ENCODE data around the gene KCNMA1. TPM values are rescaled to one million over a fixed set of nuclear protein-coding genes. Genes with fewer than 3 reads are reported as not detected.

KCNMA1 gene
- total and polyA plus RNA-seq, 10 of the 15 experiments (the other 5 are each of a cell fraction or from before 2014, with no cell fraction given), result 8.5 to 77.0 (median 21.3) TPM

GRCh38 chr10:77072361-77072835 is 565.2 kb downstream of the KCNMA1 start:
- Histone ChIP-seq H3K4me2 (ENCODE audit: control insufficient read depth, insufficient read depth) (no peak overlapping the region), H3K4me1 (ENCODE audit: control insufficient read depth, insufficient read depth, low read length) (no peaks in the 10 kb centered on the region), H3K27ac (ENCODE audit: control insufficient read depth, insufficient read depth) (no peak overlapping the region), H3K27me3 (replicated peaks in 1 of 2; ENCODE audit: control insufficient read depth in 2 of 2, insufficient read depth in 2 of 2, low read length in 1 of 2) (no peaks in the 10 kb centered on the region), H3K9me3 (replicated peaks; ENCODE audit: control insufficient read depth, insufficient read depth, low read length) (no peaks in the 10 kb centered on the region), H3K9ac (ENCODE audit: control insufficient read depth, insufficient read depth, low read length) (no peak overlapping the region), H2AFZ (ENCODE audit: control insufficient read depth, low read depth, low read length) (no peak overlapping the region), H3K36me3 (ENCODE audit: control insufficient read depth in 2 of 2, insufficient read depth in 2 of 2, low read length in 1 of 2) (no peaks in the 10 kb centered on the region), H3K79me2 (ENCODE audit: control insufficient read depth, insufficient read depth, low read length) (no peaks in the 10 kb centered on the region), H3K4me3 (no peak overlapping the region), H4K20me1 (ENCODE audit: control insufficient read depth, insufficient read depth) (no peaks in the 10 kb centered on the region)
- ChIA-PET CTCF (interaction anchor here (1.1 kb wide), 1 partner anchor 28 kb away, joined by 4 read pairs; no protein-coding TSS in a partner anchor), SMC1A (ENCODE audit: uncharacterized antibody, unreplicated experiment) (interaction anchor here (0.6 to 1.2 kb wide), 2 partner anchors 7 to 204 kb away, joined by 3 read pairs; no protein-coding TSS in a partner anchor), POLR2A (no interaction called here), RAD21 (ENCODE audit: unreplicated experiment) (no interaction called here)
- no peak for DNase-seq (ENCODE audit: low read depth, low spot score)
- BruUV-seq (replicated peaks), result no TSS peak
- no peak for ATAC-seq
- in situ Hi-C loops (cut with MboI), result no loop called here
- WGBS (ENCODE audit: insufficient coverage, insufficient replicate concordance, low lambda C conversion rate, missing lambda C conversion rate), result 56% methylated on average over 10 of the region's 10 CpGs
- intact Hi-C loops (cut with micrococcal nuclease; ENCODE audit: unreplicated experiment), result no loop called here
- FAIRE-seq, result no peak
- TF ChIP-seq CHD4 (IDR thresholded peaks at IDR 0.05) (no peak), CREM (IDR thresholded peaks at IDR 0.05; ENCODE audit: low read depth) (no peak), CEBPZ (IDR thresholded peaks at IDR 0.05; ENCODE audit: low read depth, low read length) (no peak), BRCA1 (IDR thresholded peaks at IDR 0.05; ENCODE audit: low read depth, low read length) (no peak), TCF12 (IDR thresholded peaks at IDR 0.05; ENCODE audit: low read depth, low read length) (no peak), SPI1 (IDR thresholded peaks at IDR 0.05; ENCODE audit: borderline replicate concordance, insufficient read depth, low read depth, low read length) (no peak), ZSCAN29 (IDR thresholded peaks at IDR 0.05) (no peak), ZNF592 (IDR thresholded peaks at IDR 0.05) (no peak), EZH2 (IDR thresholded peaks at IDR 0.05; ENCODE audit: borderline replicate concordance, control insufficient read depth, low read depth, low read length) (no peak), IKZF2 (IDR thresholded peaks at IDR 0.05) (no peak), HDAC6 (IDR thresholded peaks at IDR 0.05; ENCODE audit: unreplicated experiment) (no peak), CHD1 (IDR thresholded peaks at IDR 0.05; ENCODE audit: low read depth, low read length) (no peak), PAX8 (IDR thresholded peaks at IDR 0.05) (no peak), WRNIP1 (IDR thresholded peaks at IDR 0.05; ENCODE audit: borderline replicate concordance, low read depth, low read length) (no peak)
